IPS-11a (cell line): ENCODE measurements around the gene LARP4B.
"Not testable (repeated sequence)": the region's sequence is repeated elsewhere in the genome, so short reads cannot be mapped to it uniquely, and the experiment has no call there.

Experiments
- H3K4me3 ChIP-seq: one replicate; pipeline ENCODE4 v1.5.1; 2013; ENCODE audit warnings: low read depth, low read length, control low read depth

The LARP4B gene

DNA sequence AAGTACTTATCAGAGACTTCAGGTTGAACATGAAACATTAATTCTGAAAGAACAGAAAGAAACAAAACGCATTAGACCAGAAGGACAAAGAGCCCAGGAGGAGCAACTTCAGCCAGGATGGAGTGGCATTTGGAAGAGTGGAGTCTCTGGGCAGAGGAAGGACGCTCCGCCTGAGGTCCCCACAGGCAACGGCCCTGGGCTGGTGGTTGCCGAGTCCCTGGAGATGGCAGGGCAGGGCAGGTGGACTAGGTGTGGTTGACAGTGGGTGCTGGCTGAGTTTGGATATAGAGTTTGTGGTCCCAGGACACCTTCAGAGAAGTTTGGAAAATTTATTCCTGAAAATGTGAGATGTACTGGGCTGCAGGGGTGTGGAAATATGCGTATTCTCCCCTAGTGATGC, 27.4 kb upstream of the LARP4B start:
- no peak overlapping the region for H3K4me3 ChIP-seq

DNA sequence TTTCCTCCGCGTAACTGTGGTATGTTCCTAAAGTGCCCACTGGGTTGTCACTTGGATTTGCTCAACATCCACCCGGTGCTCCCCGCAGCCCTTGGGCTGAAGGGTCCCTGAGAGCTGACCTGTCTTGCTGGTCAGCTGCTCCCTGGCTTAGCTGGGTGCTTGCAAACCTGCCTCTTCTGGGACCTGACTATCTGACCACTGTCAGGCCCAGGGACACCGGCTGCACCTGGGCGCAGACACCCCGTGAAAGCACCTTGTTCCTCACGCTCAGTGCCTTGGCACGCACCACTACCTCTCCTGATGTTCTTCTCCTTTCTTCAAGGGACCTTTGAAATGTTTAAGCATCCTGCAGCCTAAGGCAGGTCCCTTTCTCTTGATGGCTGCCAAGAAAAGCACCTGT, 26.6 kb upstream of the LARP4B start:
- no peak overlapping the region for H3K4me3 ChIP-seq

DNA sequence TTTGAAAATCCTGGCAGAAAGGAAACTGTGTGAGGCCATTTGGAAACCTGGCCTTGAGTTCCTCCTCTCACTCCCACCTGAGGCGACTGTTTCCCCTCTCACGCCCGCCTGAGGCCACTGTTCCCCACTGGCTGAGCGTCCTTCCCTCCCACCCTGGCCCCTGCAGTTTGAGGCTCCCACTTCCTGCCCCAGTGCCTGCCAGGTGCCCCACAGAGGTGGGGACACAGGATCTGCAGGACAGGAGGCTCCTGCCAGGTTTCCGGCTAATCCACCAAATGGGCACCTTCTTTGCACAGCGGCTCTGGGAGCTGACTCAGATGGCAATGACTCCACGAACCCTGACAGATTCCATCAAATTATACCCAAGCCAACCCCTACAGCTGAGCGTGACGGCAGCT, 24.3 kb upstream of the LARP4B start:
- no peak overlapping the region for H3K4me3 ChIP-seq

DNA sequence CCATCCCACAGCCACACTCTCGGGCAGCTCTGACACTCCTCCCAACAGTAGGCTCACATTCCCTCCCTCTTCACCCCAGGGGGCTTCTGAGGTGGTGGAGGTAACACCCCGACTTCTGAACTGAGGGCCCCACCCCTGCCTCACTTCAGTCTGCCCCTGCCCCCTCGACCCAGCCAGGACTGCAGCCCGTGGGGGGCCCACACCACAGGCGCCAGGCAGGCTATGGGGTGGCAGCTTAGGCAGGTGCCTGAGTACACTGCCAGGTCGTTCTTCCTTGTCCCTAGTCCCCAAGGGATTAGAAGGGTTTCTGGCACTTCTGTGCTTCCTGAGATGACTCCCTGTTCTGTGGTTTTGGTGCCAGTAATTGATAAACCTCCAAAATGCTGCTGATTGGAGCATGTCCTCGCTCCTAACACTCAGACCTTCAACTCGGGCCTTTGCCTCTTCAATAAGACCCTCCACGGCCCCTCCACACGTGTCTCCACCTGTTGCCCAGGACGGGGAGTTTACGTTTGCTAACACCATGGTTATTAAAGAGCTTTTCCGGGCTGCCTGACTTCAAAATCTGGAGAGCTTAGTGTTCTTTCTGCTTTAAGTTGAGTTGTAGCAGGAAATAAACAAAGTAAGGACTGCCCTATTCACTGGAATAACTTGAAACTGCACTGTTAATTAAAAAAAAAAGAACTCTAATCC, 23.8 kb upstream of the LARP4B start:
- H3K4me3 ChIP-seq, result no peak overlapping the region

DNA sequence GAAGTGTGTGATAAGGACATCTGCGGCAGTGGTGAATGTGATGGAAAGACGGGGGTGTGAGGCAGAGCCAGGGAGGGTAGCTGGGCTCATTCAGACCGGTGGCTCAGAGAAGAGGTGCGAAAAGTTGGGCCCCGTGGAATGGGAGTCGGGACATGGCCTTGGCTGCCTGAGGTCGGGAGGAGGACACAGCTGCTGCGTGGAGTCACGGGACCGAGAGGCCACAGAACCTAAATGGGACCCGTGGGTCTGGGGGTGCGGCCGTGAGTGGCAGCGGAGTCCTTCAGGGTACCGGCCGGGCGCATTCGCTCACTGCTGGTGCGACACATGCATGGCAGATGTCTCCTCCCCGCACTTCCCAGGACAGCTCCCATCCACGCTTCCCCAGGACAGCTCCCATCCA, 22.9 kb upstream of the LARP4B start:
- H3K4me3 ChIP-seq, result no peak overlapping the region

DNA sequence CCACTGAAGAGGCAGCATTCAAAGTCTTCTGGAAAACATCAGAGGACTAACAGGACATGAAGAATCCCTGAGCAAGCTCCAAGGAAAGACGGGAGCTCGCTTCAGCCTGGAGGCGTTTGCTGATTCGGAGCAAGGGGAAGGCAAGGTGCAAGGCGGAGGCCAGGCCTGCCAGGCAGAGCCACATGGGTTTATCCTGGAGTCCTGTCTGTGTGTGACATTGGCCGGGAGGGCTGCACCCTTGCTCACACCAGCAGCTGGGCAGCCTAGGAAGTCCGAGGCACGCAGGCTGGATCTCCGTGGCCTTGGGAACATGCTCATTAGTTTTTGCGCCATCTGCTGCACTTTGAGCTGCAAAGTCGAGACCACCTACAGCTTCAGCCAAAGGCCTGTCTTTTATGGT, 22.3 kb upstream of the LARP4B start:
- no peak overlapping the region for H3K4me3 ChIP-seq

DNA sequence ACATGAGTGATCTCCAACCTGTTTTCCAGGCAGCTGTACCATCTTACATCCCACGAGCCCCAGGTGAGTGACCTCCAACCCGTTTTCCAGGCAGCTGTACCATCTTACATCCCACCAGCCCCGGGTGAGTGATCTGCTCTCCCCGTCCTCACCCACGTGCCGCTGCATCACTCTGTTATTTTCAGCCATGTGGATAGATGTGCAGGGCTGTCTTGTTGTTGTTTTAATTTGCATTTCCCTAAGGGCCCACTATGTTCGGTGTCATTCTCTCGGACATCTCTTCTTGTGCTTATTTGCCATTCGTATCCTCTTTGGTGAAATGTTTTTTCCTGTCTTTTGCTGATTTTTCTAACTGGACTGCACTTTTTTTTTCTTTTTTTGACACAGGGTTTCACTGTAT, 17.9 kb upstream of the LARP4B start:
- no peak overlapping the region for H3K4me3 ChIP-seq

DNA sequence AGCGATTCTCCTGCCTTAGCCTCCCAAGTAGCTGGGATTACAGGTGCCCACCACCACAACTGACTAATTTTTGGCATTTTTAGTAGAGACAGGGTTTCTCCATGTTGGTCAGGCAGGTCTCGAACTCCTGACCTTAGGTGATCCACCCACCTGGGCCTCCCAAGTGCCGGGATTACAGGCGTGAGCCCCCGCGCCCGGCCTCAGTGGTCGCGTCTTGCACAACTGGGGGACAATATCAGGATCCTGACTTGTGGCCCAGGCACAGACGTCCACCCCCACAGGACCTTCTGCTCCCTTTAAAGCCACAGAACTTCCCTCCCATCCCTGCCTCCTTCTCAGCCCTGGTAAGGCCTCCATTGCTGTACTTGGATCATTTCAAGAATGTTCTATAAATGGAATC, 16.8 kb upstream of the LARP4B start:
- H3K4me3 ChIP-seq, result no peak overlapping the region

DNA sequence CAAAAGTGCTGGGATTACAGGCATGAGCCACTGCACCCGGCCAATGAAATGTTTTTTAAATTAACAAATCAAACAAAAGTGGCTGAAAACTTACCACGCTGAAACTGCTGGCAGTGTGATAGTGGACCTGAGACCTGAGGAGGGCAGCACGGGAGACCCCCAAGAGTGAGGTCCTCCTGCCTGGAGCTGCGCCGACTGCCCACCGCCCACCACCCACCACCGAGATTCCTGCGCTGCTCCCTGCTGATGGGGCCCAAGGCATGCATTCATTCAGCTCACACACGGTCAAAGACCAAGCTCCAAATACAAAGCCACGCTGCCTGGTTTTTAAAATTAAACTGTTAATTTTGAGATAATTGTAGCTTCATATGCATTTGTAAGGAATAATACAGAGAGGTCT, 16.4 kb upstream of the LARP4B start:
- H3K4me3 ChIP-seq, result no peak overlapping the region

DNA sequence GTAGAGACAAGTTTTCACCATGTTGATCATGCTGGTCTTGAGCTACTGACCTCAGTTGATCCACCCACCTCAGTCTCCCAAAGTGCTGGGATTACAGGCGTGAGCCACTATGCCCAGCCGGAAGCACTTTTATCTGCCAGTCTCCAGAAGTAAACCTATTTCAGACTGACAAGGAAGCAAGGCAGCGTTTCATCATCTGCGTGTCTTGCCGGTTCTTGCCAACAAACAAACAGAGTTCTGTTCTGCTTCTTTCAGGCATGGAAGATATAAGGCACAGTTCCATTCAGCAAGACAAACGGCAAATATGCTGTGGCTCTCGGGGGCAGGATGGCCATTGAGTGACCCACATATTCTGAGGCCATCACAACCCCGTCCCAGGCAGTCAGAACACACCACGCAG, 15.5 kb upstream of the LARP4B start:
- H3K4me3 ChIP-seq, result no peak overlapping the region

DNA sequence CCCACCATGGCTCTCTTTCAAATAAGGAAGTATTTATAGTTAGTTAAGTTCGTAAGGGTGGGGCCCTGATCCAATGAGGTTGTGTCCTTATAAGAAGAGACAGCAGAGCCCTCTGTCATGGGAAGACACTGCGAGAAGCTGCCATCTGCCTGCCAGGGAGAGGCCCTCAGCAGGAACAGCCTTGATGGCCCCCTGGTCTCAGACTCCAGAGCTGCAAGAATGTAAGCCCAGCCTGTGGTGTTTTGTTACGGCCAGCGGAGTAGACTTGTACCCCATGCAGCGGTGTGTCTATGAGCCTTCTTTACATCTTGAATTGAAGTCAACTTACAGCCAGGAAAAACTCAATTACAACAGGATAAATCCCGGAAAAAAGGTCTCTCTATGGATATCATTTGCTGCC, 14.3 kb upstream of the LARP4B start:
- H3K4me3 ChIP-seq, result no peak overlapping the region

DNA sequence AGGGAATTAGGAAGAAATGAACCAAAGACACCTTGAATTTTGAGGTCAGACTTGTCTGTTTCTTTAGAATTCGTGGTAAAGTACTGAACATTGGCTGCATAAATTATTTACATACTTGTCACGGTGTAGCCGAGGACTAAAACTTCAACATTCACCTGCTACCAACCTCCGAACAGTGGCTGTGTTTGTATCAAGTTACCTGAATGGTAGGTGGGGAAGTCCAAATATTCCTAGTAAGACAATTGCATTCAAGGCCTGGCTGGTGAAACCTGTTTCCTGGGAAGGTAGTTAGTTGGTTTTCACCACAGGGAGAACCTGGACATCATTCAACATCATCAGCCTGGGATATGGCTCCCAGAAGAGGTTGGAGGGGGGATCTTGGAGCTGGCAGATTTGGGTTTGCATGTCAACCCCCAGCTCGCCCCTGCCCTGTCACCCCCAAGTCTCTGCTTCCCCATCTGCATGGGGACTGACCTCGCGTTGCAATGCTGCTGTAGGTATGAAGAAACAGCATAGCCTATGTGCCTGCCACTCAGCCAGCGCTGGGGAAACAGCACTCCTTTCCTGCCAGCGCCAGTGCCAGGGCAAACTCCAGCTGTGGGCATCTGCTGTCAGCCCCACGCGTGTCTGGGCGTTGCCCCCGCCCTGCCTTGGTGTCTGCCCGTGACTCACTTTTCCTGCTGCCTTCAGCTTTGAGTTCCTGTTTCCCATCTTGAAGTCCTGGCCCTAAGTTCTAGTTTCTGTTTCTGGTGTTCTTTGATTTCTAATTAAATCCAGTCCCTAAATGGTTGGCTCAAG, 12.7 kb upstream of the LARP4B start:
- H3K4me3 ChIP-seq, result no peak overlapping the region

DNA sequence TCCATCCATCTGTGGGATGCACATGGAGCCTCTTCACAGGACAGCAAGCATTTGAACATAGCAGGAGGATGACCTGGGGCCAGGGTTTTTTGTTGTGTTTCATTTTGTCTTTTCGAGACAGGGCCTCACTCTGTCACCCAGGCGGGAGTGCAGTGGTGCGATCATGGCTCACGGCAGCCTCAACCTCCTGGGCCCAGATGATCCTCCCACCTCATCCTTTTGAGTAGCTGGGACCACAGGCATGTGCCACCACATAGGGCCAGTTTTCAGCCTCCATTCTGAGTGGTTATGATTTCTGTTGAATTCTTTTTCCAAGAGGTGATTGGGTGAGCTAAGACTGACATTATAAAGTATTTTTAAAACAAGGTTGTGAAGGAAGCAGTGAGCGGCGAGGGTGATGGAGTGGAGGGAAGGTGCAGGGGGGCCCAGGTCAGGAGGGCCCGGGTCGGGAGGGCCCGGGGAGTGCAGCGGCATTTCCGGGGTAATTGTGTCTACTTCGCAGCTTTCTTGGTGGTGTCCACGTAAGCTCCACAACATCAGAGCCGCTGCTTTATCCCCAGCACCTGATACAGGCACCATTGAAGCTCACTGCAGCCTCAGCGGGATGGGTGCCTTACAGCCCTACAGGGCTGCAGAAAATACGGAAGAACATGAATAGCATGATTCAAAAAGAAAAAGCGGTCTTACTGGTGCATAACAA, 12.0 kb upstream of the LARP4B start:
- H3K4me3 ChIP-seq, result no peak overlapping the region

DNA sequence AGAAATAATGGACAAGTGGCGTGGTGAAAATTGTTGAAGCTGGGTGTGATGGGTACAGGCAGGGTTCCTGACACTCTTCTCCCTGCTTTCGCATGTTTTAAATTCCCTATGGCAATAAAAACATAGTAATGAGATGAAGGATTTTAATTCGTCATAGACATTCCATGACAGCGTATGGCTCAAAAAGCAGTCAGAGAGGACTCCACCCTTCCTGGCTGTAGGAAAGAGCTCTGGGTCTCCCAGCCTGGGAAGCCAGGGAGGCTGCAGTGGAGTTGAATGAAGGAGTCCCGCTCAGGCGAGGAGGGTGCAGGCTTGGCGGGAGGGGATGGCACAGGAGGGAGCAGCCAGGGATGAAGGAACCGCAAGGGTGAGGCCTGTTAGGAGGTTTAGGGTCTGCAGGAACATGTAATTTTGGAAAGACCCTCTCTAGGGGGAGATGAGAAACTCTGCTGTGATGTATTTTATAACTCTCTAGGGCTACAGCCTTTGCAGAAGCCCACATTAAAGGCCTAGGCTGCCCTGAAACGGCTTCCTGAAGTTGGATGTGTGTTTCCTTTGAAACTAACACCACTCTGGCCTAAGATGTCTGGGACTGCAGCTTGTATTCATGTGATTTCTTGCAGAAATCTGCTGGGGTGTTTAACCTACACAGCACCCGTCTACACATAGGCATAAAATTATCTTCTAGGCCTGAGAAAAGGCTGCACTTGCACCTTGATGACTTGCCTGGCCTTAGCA, 7.6 kb upstream of the LARP4B start:
- H3K4me3 ChIP-seq, result no peak overlapping the region

DNA sequence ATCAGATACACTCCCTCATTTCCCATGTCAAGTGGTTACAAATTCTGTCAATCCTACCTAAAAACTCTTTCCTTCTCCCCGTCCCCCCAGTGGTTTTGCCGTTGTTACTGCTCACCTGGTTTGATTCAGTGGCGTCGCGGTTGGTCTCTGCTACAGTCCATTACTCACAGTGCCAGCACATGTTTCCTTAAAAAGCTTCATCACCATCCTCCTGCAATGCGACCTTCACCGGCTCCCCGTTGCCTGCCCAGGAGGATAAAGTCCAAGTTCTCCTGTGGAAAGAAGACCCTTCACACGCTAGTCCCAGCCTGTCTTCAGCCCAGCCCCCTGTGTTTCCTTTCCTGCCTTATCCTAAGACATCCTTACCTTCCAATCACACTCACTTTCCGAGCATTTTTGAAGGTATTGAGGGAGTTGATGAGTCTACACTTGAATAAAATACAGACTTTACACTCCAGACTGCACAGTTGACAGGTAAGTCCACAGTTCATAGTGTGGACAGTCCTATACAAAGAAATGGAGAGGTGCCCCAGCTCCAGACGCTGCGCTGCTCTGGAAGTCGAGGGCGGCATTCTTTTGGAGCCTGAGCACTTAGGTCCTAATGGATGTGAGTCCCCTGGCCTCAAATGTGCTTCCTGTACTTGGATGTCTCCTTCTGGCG, 3.4 kb upstream of the LARP4B start:
- no peak overlapping the region for H3K4me3 ChIP-seq

DNA sequence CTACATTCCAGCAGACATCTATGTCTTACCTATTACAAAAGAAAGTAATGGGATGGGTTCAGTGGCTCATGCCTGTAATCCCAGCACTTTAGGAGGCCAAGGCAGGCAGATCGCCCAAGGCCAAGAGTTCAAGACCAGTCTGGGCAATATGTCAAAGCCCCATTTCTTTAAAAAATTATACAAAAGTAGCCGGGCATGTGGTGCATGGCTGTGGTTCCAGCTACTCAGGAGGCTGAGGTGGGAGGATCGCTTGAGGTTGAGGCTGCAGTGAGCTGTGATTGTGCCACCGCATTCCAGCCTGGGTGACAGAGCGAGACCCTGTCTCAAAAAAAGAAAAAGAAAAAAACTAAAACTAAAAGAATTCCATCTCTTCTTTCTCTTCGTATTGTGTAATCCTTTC, 2.7 kb upstream of the LARP4B start:
- not testable (repeated sequence) for H3K4me3 ChIP-seq

DNA sequence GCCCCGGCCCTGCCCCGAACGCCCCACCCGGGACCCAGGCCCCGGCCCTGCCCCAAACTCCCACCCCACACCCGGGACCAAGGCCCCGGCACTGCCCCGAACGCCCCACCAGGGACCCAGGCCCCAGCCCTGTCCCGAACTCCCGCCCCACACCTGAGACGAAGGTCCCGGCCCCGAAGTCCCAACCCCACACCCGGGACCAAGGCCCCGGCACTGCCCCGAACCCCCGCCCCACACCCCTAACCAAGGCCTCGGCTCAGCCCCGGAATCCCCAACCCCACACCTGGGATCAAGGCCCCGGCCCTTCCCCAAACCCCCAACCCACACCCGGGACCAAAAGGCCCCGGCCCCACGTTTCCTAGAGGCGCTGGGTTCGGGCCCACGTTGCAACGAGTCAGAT, 1.1 kb upstream of the LARP4B start:
- H3K4me3 ChIP-seq, result no peak overlapping the region

DNA sequence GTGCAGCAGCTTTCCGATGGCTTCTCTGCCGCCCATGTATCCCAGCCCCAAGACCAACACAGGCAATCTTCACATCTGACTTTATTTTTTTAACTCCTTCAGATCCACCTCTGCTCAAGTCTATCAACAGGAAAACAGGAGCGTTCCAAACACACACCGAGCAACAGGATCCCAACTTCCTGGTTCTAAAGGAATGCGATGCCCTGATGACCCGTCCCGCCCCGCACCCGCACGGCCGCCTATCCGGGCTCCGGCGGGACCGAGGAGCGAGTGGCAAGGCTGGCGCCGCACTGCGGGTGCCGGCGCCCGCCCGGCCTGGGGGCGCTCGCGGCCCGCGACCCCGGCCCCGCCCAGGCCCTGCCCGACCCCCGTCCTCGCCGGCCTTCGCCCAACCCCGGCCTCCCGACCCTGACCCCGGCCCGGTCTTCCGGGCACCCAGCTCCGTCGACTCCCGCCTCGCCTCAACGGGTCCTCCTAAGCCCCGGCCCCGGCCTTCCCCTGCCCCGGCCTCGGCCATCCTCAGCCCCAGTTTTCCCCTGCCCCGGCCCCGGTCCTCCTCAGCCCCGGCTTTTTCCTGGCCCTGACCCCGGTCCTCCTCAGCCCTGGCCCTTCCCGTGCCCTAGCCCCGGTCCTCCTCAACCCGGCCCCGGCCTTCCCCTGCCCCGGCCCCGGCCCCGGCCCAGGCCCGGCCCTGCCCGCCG, 730 bp downstream of the LARP4B start:
- peak overlapping the region; percentile 74 for H3K4me3 ChIP-seq

DNA sequence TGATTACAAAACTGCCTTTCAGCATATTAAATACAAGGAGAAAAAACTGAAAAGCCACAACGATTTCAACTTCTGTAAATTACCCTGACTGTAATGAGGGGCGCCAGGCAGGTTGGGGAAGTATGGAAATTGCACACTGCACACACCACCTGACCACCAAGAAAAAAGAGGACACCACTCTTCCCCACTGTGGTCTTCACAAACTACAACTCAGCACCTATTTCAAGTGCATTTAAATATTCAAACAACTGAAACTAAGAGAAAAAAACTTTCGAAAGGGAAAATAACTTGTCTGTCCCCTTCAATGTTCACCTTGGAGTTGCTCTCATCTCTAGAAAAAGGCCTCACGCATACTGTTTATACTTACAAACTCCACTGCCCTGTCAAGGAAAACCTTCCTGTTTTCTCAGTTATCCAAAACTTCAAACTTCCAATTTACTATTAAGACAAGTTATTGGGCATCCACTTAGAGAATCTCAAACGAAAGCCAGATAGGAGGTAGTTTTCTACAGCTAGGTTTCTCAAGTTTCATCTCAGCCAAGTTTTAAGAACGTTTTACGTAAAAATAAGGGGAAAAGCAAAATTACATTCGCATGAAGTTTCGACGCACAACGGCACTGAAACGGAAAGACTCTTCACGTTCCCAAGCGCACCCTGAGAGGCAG, 1.4 kb downstream of the LARP4B start:
- peak overlapping the region; percentile 74 for H3K4me3 ChIP-seq

DNA sequence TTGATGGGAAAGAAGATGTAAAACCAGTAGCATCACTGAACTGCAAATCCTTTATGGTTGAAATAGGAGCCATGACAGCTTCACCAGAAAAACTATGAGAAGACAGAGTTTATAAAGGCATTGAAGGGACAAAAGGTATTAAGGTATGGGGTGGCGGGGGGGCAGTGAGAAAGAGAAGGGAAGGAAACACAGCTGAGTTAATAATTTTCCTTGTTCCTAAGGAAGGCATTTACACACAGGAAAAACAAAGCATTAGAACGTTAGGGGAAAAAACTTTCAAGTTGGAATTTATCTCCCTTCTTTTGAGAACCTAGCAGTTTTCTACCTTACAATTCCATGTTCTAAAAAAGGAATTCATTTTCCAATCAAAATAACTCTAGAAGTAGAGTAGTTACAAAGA, 4.4 kb downstream of the LARP4B start:
- no peak overlapping the region for H3K4me3 ChIP-seq
